Activated naive CD4-positive, alpha-beta T cell treated with anti-CD3 and anti-CD28 coated beads, Interleukin-2, amount 50 U/mL, for 72 hours (primary cell): ENCODE results near the gene SIX2. TPM values are rescaled to one million over a fixed set of nuclear protein-coding genes. Genes with fewer than 3 reads are reported as not detected.

Source experiments
- ATAC-seq, 2 donors: fragments of 150-1000 bp; cut with Tn5 transposase; 2 replicates each; pipeline ENCODE4 v1.10.0; 2021; ENCODE audit warnings: mild to moderate bottlenecking in 2 of 2, moderate library complexity in 2 of 2
- DNase-seq, 2 donors: peaks; one replicate each; pipeline ENCODE4 v3.0.0; 2021 to 2022; ENCODE audit warnings: low spot score in 2 of 2
- H3K27ac Mint-ChIP-seq, 2 donors: one replicate each; pipeline ENCODE4 v1.8.0; 2022; ENCODE audit warnings: mild to moderate bottlenecking in 2 of 2, mixed read lengths in 2 of 2
- H3K36me3 Mint-ChIP-seq, 2 donors: one replicate each; pipeline ENCODE4 v1.8.0; 2022; ENCODE audit warnings: mixed read lengths in 2 of 2
- H3K9me3 Mint-ChIP-seq, 2 donors: one replicate each; pipeline ENCODE4 v1.8.0; 2022; ENCODE audit warnings: mixed read lengths in 2 of 2
- total RNA-seq, 2 donors: library from RNA; stranded (reverse); gene quantifications; one replicate each; pipeline ENCODE4 v1.2.3, GENCODE V29; 2022

The SIX2 gene
- total RNA-seq, 2 donors from 2014 or later: not detected

DNA sequence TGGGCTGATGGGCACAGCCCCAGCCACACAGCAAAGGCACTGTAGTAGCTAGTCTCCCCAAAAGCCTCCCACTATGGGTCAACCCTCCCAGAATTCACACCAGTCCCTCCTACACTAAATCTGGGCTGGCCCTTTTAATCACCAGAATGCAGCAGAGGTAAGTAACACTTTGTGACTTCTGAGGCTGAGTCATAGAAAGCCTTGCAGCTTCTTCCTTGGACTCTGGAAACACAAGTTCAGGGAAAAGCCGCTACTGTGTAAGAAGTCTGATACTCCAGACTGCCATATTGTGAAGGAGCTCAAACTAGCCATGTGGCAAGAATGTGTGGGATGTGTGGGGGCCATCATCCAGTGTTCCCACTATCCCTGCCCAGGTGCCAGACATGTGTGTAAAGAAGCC is 19.0 kb upstream of the SIX2 start:
- DNase-seq (no peak), ATAC-seq (no peak)
- H3K27ac Mint-ChIP-seq: no peak overlapping the region
- no peaks in the 10 kb centered on the region for H3K9me3 Mint-ChIP-seq
- H3K36me3 Mint-ChIP-seq: no peaks in the 10 kb centered on the region

DNA sequence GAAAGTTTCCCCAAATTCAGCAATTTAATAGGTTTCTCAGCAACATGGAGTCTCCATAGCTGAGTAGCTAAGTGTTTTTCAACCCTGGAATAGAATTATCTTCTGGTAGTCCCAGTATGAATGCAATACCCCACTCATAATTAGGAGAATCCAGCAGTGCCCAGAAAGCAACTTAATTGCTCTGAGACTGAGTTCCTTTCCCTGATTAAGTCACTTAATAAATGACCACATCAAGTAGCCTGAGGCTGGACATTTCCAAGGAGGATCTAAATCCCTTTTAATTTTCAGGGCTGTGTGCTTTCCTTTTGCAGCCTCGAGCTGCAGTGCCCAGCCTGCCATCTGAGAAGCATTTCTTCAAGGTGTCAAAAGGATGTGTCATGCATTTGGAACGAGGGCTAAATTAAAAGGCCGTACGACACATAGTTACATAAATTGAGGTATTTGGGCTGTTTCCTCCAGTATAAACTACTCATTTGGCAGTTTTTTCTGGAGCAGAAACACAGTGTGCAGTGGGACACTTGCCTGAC is 17.7 kb upstream of the SIX2 start:
- Mint-ChIP-seq H3K36me3 (no peaks in the 10 kb centered on the region), H3K27ac (no peak overlapping the region), H3K9me3 (no peaks in the 10 kb centered on the region)
- ATAC-seq (no peak), DNase-seq (no peak)

DNA sequence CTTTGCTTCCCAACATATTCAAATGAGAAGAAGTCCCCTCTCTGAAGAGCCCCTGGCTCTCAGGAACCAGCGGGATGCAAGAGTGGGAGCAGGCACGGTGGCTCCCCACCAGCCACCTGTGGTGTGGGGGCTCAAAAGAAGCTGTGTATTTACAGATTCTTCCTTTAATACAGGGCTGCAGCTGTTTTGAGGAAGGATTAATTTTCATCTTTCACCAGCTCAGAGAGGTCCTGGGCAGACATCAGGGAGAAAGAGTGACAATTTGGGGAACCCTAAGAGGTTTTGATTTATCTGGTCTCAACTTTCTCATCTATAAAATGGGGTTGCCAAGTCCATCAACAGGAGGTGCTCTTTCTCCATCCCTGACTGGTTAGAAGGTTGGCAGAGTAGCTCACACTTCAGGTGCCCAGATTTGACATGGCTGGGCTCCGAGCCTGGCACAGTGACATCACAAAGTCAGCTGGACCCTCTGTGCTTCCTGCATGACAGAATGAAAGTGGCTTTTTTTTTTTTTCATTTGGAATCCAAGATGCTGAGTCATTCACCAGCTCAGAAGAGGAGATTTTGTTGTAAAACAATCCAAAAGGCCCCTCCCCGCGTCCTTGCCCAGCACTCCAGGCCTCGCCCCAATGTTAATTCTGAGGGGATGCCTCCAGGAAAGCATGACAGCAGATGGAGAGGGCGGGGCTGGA is 15.5 kb upstream of the SIX2 start:
- DNase-seq: no peak
- no peak for ATAC-seq
- H3K27ac Mint-ChIP-seq: no peak overlapping the region
- no peaks in the 10 kb centered on the region for H3K9me3 Mint-ChIP-seq
- H3K36me3 Mint-ChIP-seq: no peaks in the 10 kb centered on the region

DNA sequence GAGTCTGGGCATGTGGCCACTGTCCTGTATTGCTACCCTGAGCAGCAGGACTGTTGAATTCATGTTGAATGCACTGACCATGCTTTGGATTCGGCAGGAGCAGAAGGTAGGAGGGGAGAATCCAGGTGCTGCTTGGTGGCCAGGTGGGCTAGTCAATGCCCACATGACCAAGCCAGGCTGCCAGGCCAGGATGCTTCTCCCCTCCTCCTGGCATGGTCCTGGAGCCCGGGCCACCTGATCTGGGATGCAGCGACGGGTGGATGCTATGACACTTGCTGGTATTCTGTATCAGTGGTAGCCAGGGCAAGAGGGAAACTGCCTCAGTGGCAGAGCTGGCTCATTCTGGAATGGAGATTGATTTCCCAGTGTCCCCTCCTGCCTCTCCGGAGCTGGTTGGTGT is 14.8 kb upstream of the SIX2 start:
- DNase-seq: no peak
- H3K36me3 Mint-ChIP-seq: no peaks in the 10 kb centered on the region
- ATAC-seq: no peak
- no peaks in the 10 kb centered on the region for H3K9me3 Mint-ChIP-seq
- H3K27ac Mint-ChIP-seq: no peak overlapping the region

DNA sequence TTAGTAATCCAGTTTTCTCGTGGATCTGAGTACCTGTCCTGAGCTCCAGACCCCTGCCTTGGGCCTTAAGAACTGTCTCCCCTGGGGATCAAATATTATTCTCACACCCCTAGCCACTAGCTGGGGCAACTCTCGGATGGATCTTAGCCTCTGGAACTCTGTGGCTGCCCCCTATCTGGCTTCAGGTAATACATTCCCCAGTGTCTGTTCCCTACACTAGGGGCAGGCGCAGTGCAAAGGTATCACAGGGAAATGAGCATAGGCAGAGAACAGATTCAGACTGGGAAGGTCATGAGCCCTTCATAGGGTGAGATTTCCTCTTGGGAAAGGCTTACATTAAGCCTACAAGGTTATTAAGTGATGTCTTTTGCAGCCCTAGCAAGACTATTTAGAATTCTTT is 11.2 kb upstream of the SIX2 start:
- H3K36me3 Mint-ChIP-seq: peaks cover 0 to 6% of the 10 kb centered on the region in 2 donors
- DNase-seq: no peak
- no peak overlapping the region for H3K27ac Mint-ChIP-seq
- no peaks in the 10 kb centered on the region for H3K9me3 Mint-ChIP-seq
- no peak for ATAC-seq

DNA sequence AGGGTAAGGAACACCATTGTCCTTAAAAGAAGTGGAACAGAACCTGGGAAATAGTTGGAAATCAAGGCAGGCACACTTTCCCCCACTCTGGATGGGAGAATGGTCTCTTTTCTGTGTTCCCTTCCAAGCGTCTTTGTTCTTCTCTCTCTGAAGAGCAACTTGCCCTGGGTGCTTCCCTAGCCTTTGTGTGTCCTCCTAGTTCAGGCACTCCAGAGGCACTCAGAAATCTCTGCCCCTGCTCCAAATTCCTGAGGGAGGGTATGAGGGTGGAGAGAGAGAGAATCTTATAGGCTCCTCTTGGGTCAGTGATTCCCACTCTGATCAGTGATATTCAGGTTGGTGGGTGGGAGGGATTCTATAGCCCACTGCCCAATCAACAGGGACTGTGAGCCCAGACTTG is 8.8 kb upstream of the SIX2 start:
- peaks cover 0 to 17% of the 10 kb centered on the region in 2 donors for H3K36me3 Mint-ChIP-seq
- ATAC-seq (no peak), DNase-seq (no peak)
- no peaks in the 10 kb centered on the region for H3K9me3 Mint-ChIP-seq
- no peak overlapping the region for H3K27ac Mint-ChIP-seq

DNA sequence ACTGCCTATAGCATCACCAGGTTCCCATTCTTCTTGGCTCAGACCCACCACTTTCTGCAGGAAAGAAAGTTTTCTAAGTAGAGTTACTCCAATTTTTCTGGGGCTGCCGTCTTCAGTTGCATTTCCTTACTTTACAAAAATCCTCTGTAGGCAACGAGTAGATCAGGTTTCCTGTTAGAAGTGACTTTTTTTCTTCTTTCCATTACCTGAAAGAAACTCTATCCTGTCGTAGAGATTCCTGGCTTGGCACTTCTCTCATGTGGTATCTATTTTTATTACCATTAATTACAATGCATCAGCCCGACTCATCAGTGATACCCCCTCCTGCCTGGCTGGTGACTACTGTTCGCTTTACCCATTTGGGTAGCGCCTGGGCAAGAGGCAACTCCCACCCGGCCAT is 5.6 kb upstream of the SIX2 start:
- Mint-ChIP-seq H3K9me3 (no peaks in the 10 kb centered on the region), H3K36me3 (peaks cover 0 to 29% of the 10 kb centered on the region in 2 donors), H3K27ac (no peak overlapping the region)
- no peak for ATAC-seq
- no peak for DNase-seq

DNA sequence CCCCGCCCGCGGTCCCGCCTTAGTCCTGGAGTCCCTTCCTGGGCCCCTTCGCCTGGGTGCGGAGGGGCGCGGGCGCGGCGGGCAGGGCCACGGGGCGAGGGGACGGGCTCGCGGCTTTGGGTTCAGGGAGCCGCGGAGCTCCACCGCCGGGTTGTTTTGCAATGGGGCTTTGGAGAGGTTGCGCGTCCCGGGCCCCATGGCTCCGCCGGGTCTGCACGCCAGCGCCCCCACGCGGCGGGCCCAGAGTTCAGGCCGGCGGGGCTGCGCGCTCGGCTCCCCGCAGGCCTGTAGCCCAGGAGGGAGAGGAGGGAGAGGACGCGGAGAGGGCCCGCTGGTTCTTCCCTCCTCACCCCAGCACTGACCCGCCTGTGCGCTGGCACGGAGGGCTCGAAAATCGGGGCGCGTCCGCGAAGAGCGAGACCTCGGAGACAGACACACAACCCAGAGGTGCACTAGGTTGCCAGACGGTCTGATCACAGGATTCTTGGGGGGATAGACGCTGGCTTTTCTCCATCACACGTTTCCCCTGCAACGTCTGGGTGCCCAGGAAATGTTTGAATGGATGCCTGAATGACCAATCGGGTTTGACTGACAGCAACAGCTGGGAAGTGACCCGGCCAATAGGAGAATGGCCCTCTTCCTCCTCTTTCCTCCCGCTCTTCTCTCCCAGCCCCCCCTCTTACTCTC is 4.9 kb upstream of the SIX2 start:
- peak; percentile 40 to 84 for ATAC-seq
- no peaks in the 10 kb centered on the region for H3K9me3 Mint-ChIP-seq
- peaks cover 0 to 29% of the 10 kb centered on the region in 2 donors for H3K36me3 Mint-ChIP-seq
- DNase-seq: peak in 1 of 2 donors; percentile 75
- H3K27ac Mint-ChIP-seq: no peak overlapping the region

DNA sequence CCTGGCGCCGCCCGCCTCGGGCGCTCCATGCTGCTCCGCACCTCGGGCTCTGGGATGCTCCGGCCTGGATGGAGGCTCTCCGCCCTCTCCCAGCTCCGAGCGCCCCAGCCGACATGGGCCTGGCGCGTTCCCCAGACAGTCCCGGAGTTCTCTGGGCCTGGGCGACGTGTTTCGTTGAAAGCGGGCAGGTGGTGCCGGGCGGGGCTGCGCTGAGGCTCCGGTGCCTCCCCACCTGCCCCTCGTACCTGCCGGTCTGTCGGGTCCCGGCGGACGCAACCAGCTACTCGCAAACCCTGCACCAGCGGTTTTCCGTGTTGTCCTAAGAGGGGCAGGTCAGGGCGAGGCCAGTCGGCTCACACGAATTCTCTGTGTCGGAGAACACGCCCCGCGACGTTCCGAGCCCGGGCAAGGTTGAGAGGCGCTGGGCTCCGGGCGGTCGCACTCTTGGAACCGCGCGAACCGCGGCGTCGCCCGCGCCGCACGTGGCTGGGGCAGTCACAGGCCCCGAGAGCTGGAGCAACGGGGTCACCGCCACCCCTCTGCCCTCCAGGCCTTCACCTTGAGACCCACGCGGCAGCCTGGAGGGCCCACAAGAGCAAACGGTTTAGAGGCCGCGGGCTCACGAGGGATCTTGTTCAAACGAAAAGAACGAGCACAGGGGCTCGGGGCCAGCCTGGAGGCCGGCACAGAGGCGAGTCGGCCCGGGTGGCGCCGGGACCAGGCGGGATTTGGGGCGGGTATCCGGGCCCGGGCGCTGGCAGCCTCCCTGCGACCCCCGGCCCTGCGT is 4.2 kb upstream of the SIX2 start:
- ATAC-seq (peak in 1 of 2 donors; percentile 11), DNase-seq (peak in 1 of 2 donors; percentile 19)
- H3K36me3 Mint-ChIP-seq: peaks cover 0 to 29% of the 10 kb centered on the region in 2 donors
- H3K27ac Mint-ChIP-seq: no peak overlapping the region
- H3K9me3 Mint-ChIP-seq: no peaks in the 10 kb centered on the region

DNA sequence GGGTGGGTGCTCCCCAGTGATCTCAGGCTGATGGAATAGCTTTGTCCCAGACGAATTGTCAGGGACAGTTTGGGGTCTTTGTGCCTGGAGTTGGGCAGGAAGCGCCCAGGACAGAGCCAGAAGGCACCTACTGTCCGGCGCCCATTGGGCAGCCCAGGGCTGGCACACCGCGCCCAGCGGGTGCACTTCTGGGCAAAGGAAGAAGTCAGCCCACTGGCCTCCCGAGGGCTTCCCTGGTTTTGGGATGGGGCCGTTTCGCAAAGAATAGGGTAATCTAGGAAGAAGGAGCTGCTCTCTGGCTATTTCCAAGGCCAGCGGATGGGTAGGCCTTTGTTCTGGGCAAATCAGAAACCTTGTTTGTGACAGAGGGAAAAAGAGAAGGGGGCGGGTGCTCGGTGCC is 3.5 kb upstream of the SIX2 start:
- DNase-seq: no peak
- no peak for ATAC-seq
- H3K27ac Mint-ChIP-seq: peak overlapping the region in 1 of 2 donors; percentile 65
- no peaks in the 10 kb centered on the region for H3K9me3 Mint-ChIP-seq
- peaks cover 0 to 34% of the 10 kb centered on the region in 2 donors for H3K36me3 Mint-ChIP-seq

DNA sequence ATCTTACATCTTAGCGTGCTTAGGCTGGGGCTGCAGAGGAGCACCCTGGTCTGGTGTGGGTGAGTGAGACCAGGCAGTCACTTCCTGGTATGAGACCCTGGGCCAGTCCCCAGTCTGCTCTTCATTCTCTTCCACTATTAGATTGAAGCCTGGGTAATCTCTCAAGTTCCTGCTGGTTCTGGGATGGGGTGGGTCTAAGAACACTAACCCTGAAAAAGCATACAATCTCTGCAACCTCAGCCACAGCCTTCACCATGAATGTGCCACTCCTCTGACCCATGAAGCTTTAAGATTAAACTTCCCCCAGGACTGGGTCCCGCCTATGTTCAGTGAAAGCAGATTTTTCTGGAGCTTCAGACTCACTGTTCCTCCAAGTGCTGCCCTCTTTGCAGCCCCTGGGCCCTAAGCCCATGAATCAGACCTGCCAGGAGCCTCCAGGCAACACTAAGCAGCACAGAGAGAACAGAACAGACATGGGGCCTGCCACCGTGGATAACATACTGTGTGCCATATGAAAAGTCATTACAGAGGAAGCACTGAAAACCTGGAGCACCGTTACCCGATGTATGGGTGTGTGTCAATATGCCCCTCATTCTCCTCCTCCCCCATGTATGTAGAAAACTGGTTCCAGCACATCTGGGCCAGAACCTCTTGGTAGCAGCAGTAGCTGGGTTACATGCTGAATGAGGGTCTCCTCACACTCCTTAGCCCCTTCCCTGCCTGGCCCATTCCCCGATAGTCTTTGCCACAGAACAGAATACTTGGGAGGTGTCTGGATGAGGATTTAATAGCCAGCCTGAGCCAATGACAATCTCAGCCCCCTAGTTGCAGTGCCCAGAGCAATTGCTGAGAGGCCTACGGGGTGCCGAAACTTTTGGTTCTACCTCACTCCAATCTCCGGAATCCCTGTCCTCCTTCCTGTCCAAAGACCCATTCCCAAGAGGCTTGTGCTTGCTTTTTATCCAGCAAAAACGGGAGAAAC is 2.7 kb upstream of the SIX2 start:
- ATAC-seq (no peak), DNase-seq (no peak)
- no peaks in the 10 kb centered on the region for H3K9me3 Mint-ChIP-seq
- H3K36me3 Mint-ChIP-seq: peaks cover 0 to 37% of the 10 kb centered on the region in 2 donors
- H3K27ac Mint-ChIP-seq: no peak overlapping the region

DNA sequence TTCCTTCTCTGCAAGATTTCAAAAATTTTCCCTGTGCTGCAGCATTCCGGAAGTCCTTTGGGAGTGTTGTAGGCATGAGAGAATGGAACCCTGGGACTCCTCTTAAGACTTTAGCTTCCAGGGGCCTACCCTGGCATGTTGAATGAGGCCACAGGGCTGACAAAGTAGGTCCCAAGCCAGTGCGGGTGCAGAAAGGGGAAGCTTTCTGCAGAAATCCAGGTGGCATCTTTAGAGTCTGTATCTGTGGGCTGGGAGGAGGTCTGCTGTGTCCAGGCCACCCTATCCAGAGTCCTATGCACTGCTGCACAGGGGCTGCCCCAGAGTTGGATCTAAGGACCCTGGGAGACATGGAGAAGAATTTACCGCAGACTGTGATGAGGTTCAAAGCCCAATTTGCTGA is 1.9 kb upstream of the SIX2 start:
- Mint-ChIP-seq H3K27ac (no peak overlapping the region), H3K36me3 (peaks cover 0 to 37% of the 10 kb centered on the region in 2 donors), H3K9me3 (no peaks in the 10 kb centered on the region)
- DNase-seq (no peak), ATAC-seq (no peak)

DNA sequence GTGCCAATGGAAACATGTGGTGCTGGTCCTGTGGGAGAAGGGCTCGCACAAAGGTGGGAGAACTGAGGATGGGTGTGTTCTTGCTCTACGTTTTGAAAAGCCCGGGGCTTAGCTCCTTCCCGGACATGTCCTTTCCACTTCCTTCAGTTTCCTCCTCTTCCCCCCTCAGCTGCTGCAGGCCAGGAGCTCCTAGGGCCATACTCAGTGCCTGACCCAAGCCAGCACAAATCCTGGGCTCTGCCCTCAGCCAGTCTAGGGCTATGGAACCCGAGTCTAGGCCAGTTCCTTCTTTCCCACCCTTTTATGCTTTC is 1.4 kb upstream of the SIX2 start:
- DNase-seq: no peak
- Mint-ChIP-seq H3K36me3 (peaks cover 0 to 33% of the 10 kb centered on the region in 2 donors), H3K9me3 (no peaks in the 10 kb centered on the region), H3K27ac (no peak overlapping the region)
- ATAC-seq: no peak

DNA sequence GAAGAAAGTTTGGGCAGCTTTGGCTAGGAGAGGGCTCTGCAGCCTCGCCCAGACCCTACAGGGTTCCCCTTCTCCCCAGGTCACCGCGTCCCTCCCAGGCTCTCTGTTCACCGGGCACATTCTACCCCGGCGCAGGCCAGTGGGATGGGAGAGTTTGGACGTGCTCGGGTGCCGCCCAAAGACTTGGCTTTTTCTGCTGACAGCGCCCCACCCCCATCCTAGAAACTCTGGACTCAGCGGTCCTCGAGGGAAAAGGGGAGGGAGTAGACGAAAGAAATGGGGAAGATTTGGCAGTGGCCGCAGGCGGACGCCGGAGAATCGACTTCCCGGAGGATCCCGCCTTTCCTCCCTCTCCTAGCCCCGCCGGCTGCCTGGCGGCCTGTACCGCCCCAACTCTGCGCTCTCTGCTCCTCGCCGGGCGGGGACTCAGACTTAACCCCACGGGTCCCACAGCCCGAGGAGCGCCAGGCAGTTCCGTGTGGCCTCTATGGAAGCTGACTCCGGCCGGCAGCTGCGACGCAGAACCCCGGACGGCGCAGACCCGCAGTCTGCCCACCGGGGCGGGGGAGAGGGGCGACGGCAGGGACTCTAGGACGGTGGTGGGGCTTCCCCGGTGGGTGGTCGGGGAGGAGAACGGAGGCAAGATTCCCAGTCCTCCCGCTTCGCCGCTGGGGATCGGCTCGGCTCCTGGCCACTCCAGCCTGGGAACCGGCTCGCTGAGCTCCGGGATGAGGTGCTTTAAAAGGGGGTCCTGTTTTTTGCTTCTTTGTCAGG is 863 bp upstream of the SIX2 start:
- Mint-ChIP-seq H3K9me3 (no peaks in the 10 kb centered on the region), H3K27ac (no peak overlapping the region), H3K36me3 (peaks cover 0 to 28% of the 10 kb centered on the region in 2 donors)
- DNase-seq (peak in 1 of 2 donors; percentile 6), ATAC-seq (no peak)

DNA sequence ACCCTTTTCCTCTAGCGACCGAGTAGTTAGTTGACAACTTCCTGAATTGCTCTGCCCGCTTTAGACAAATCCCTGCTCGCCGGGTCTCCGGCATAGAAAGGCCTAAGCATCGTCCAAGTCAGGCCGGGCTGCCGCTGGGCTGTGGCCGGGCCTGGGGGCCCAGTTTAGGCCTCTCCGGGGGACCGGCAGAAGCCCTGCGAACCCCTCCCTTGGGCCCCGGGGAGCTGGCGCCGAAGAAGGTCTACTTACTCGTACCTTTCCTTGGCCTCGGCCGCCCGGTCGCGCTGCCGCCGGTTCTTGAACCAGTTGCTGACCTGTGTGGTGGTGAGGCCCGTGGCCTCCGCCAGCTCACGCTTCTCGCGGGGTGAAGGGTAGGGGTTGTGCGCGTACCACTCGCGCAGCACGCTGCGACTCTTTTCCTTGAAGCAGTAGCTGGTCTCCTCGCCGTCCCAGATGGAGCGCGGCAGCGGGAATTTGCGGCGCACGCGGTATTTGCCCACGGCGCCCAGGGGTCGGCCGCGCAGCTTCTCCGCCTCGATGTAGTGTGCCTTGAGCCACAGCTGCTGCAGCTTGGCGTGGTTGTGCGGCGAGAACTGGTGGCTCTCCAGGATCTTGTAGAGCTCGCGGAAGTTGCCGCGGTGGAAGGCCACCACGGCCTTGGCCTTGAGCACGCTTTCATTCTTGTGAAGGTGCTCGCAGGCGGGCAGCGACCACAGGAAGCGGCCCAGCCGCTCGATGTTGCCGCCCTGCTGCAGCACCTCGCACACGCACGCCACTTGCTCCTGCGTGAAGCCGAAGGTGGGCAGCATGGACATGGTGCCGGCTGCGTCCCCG is 739 bp downstream of the SIX2 start:
- DNase-seq (peak in 1 of 2 donors; percentile 28), ATAC-seq (peak in 1 of 2 donors; percentile 31)
- Mint-ChIP-seq H3K27ac (no peak overlapping the region), H3K9me3 (no peaks in the 10 kb centered on the region), H3K36me3 (peaks cover 0 to 21% of the 10 kb centered on the region in 2 donors)
